LHCN-M2 (cell line): ENCODE data around the gene DYNC1LI1. TPM values are rescaled to one million over a fixed set of nuclear protein-coding genes. Genes with fewer than 3 reads are reported as not detected.
A peak's percentile ranks its signal among the peaks of the same experiment; 100 is the strongest.
"Not testable (repeated sequence)": the region's sequence is repeated elsewhere in the genome, so short reads cannot be mapped to it uniquely, and the experiment has no call there.

ENCODE experiments used
- DNase-seq: peaks from one replicate; pipeline ENCODE4 v3.0.0-alpha.2; 2012; ENCODE audit warnings: low read depth
- total RNA-seq: library from RNA; depleted of rRNA; stranded (reverse); fragments of >200 nt; gene quantifications from 2 replicates; pipeline ENCODE4 v1.2.3, GENCODE V29; 2014

The DYNC1LI1 gene
- total RNA-seq, 1 experiment from 2014 or later = 50.1 TPM

DNA sequence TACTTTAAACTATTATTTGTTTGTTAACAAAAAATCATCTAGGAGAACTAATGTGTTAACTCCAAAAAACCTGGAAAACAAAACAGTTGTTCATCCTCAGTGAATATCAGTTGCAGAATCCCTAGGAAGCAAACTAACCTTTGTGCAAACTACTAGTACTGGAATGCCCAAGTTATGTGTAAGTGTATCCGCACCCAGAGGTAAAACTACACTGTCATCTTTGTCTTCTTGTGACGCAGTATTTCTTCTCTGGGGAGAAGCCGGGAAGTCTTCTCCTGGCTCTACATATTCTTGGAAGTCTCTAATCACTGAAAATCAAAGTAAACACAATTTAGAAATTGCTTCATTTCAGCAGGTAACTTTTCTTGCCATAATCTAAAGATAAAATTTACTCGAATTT lies 29.8 kb downstream of the DYNC1LI1 start:
- DNase-seq = no peak

- DNase-seq = no peak
Observed at GRCh38 chr3:32532434-32532833, 38.2 kb downstream of the DYNC1LI1 start.

GRCh38 chr3:32531010-32531647 lies 39.5 kb downstream of the DYNC1LI1 start:
- DNase-seq = no peak

GRCh38 chr3:32525720-32526119 lies 44.9 kb downstream of the DYNC1LI1 start:
- DNase-seq = no peak

DNA sequence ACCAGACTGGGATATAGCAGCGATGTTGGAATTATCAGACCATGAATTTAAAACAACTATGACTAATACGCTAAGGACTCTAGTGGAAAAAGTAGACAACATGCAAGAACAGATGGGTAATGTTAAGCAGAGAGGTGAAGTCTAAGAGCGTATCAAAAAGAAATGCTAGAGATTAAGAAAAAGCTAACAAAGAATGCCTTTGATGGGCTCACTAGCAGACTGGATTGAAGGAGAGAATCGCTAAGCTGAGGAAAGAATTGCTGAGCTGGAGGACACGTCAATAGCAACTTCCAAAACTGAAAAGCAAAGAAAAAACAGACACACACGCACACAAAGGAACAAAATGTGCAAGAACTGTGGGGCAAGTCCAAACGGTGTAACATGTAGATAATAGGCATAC lies 48.0 kb downstream of the DYNC1LI1 start:
- DNase-seq = no peak

GRCh38 chr3:32518921-32519320 lies 51.7 kb downstream of the DYNC1LI1 start:
- DNase-seq = not testable (repeated sequence)

- DNase-seq = not testable (repeated sequence)
Observed at GRCh38 chr3:32516751-32517150, 53.9 kb downstream of the DYNC1LI1 start.

DNA sequence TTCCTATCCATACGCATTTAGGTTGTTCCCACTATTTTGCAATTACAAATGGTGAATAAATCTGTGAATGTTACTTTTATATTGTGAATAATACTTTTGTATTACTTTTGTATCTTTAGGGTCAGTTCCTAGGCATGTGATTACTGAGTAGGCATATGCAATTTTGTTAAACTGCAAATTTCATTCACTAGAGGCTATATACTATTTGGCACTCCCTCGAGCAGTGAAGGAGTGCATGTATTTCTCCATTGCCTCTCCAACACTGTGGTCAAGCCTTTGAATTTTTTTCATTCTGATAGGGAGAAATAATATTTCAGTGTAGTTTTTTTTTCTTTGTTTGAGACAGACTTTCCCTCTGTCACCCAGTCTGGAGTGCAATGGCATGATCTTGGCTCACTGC lies 59.7 kb downstream of the DYNC1LI1 start:
- no peak for DNase-seq

DNA sequence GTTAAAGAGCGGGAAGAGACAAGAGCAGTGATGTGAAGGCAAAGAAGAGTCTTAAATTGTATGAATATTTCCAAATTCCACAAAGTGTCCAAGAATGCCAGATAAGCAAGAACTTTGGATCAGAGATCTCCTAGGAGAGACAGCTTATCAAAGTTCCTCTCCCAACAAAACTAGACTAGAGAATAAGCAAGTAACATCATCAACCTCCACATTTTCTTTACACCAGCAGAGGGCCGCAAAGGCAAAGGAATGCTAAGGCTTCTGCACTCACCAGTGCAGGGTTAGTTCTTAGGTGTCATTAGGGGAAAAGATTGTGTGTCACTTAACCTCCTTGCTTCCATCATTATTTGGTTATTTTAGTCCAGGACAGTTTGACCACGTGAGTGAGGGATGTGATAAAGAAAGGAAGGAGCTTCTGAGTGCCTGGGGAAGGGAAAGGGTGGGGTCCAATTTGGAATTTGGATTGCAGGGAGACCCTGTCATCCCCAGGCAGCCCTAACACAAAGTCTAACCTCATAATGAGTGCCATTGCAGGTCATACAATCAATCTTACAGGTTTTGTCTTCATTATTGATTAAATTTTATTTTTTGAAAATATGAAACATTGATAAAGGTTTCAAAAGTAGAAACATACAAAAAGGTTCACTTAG lies 60.5 kb downstream of the DYNC1LI1 start:
- peak; percentile 70 for DNase-seq

DNA sequence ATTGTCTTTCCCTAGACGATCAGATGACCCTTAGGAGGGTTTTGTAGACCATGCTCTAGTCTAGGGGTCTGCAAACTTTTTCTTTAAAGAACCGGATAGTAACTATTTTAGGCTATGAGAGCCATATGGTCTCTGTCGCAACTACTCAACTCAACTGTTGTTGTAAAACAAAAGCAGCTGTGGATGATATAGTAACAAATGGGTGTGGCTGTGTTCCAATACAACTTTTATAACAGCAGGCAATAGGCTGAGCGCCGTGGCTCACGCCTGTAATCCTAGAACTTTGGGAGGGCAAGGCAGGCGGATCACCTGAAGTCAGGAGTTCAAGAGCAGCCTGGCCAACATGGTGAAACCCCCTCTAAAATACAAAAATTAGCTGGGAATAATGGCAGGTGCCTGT lies 61.9 kb downstream of the DYNC1LI1 start:
- DNase-seq = peak; percentile 27

DNA sequence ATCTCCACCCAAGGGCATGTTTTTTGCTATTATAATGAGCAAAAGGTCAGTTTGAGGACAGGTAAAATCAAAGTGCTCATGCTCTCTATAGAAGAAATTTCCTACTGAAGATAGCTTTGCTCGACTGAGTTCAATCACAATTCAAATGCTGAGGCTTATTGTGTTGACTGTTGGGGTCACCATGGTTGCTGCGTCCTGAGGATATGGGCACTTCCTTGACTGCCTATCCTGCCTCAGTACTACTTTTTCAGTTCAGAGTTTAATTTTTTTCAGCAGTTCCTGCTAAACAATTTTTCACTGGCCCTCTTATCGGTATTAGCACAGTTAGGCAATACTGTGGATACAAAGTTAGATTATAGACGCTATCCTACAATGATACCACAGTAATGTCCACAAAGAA lies 64.2 kb downstream of the DYNC1LI1 start:
- no peak for DNase-seq

DNA sequence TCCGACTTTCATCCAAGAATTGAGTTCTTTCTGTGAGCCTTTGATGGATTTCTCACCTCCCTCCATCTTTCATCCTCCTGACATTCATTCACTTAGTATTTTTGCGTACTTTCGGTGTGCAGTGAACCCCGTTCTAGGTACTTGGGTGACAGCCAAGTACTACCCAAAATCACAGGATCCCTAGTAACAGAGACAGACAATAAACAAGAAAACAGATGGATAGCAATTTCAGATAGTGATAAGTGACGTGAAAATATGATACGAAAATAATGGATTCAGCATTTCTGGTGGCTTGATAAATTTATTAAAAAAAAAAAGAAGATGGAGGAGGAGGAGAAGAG lies 67.7 kb downstream of the DYNC1LI1 start:
- no peak for DNase-seq

- DNase-seq = peak; percentile 70
Observed at GRCh38 chr3:32502118-32502945, 68.3 kb downstream of the DYNC1LI1 start, which contains the start of gene CMTM6. Gene CMTM6 (minus strand): TSS chr3:32502852. CDS start chr3:32502745, 107 bp downstream.

- DNase-seq = no peak
Observed at GRCh38 chr3:32501783-32502117, 68.9 kb downstream of the DYNC1LI1 start.

DNA sequence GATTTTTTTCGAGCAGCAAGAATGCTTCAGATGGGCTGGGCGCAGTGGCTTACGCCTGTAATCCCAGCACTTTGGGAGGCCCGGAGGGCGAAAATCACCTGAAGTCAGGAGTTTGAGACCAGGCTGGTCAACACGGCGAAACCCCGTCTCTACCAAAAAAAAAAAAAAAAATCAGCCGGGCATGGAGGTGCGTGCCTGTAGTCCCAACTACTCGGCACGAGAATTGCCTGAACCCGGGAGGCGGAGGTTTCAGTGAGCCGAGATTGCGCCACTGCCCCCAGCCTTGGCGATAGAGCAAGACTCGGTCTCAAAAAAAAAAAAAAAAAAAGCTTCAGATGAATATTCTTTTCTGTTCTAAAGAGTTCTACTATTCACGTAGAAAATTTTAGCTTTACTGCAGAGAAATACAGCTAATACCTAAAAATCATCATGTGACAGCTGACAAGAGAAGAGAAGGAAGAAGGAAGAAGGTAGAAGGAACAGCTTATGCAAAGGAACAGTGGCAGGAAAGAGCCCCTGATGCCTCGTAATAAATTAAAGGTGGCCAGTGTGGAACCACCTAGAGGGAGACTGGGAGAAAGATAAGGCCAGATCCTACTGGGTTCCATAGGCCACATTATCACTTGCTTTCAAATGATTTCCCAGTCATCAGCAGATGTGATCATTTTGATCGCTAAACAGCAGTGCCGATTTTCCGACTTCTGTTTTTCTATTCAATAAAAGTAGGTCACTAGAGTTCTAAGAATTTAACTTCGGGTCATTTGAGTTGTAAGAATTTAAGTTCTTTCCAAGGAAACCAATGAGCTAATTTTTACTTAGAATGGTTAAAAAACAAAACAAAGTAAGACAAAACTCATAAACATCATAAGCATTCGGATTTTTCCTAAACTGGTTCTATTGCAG lies 69.5 kb downstream of the DYNC1LI1 start:
- no peak for DNase-seq

GRCh38 chr3:32500231-32500630 lies 70.4 kb downstream of the DYNC1LI1 start:
- DNase-seq = no peak

- DNase-seq = no peak
Observed at GRCh38 chr3:32499585-32499984, 71.1 kb downstream of the DYNC1LI1 start.

- no peak for DNase-seq
Observed at GRCh38 chr3:32498992-32499391, 71.7 kb downstream of the DYNC1LI1 start.

DNA sequence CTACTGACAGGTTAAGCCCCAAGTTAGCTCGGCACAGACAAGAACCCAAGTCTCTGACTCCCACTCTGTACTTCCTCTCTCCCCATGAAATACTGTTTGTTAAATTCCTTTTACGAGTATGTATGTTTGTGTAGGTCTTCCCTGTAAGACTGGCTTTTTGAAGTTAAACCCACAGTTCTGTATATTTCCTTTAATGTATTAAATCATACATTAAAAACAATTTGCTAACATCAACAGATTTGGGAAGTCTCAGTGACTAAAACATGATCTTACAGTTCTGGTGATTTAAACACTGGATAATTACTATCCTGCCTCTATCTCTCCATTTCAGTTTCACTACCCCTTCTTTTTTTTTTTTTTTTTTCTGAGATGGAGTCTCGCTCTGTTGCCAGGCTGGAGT lies 72.4 kb downstream of the DYNC1LI1 start:
- no peak for DNase-seq

- no peak for DNase-seq
Observed at GRCh38 chr3:32495609-32496008, 75.0 kb downstream of the DYNC1LI1 start.

DNA sequence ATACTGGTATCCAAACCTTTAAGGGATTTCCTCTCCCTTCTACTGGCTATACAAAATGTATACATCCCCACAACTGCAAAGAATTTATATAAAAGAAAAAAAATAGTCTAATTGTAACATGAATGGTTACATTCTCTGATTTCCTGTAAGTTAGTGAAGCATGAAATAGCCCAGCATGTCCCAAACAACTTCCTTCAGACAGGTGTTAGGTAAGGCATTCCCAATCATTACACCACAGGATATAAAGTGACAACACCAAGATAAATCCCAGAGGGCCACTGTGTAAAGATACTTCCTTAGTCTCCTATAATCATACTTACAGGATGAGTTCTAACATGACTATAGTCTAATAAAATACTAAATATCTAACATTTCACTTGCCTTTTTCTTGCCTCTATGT lies 75.6 kb downstream of the DYNC1LI1 start:
- no peak for DNase-seq
